GM18520 (cell line): ENCODE results near the gene TRAF3IP1.
"Not testable (repeated sequence)": the region's sequence is repeated elsewhere in the genome, so short reads cannot be mapped to it uniquely, and the experiment has no call there.

Experiments used
- ATAC-seq: cut with Tn5 transposase; IDR thresholded peaks from one replicate; pipeline ENCODE4 v1.9.1; 2021; ENCODE audit not compliant: unreplicated experiment

TRAF3IP1 gene

GRCh38 chr2:238441262-238442114 is 121.2 kb downstream of the TRAF3IP1 start:
- no peak for ATAC-seq

GRCh38 chr2:238442257-238442656 is 121.9 kb downstream of the TRAF3IP1 start:
- not testable (repeated sequence) for ATAC-seq

GRCh38 chr2:238444242-238444641 is 123.9 kb downstream of the TRAF3IP1 start:
- ATAC-seq: no peak

GRCh38 chr2:238445409-238446190 is 125.3 kb downstream of the TRAF3IP1 start:
- no peak for ATAC-seq

GRCh38 chr2:238446371-238446770 is 126.1 kb downstream of the TRAF3IP1 start:
- no peak for ATAC-seq

- no peak for ATAC-seq
These were observed 128.0 kb downstream of the TRAF3IP1 start for GRCh38 chr2:238448031-238448955.

GRCh38 chr2:238449241-238449640 is 128.9 kb downstream of the TRAF3IP1 start:
- no peak for ATAC-seq

- ATAC-seq: no peak
These were observed 129.6 kb downstream of the TRAF3IP1 start for GRCh38 chr2:238449909-238450417.

- ATAC-seq: no peak
These were observed 130.1 kb downstream of the TRAF3IP1 start for GRCh38 chr2:238450440-238450861.
